Activated CD4-positive, alpha-beta T cell treated with anti-CD3 and anti-CD28 coated beads, Interleukin-2, amount 10 ng/mL, durations not matched to agents 7 days and 5 days (primary cell): Measurements from ENCODE around the gene HMG20B. TPM values are rescaled to one million over a fixed set of nuclear protein-coding genes. Genes with fewer than 3 reads are reported as not detected.

Experiments
- CTCF ChIA-PET: fragments of 350-600 bp; sonication (Branson Sonifier 250); formaldehyde crosslinking; loops from one replicate; lab custom pipeline; 2021; ENCODE audit warnings: antibody characterized with exemption; lab: Charles Lee
- POLR2A ChIA-PET: fragments of 350-600 bp; sonication (Branson Sonifier 250); formaldehyde crosslinking; loops from one replicate; lab custom pipeline; 2021; ENCODE audit warnings: antibody characterized with exemption; lab: Charles Lee
- DNase-seq: peaks from one replicate; pipeline ENCODE4 v3.0.0-alpha.2; 2020
- H3K27ac Mint-ChIP-seq: one replicate; pipeline ENCODE4 v1.8.0; 2021; ENCODE audit warnings: mild to moderate bottlenecking, moderate library complexity, mixed read lengths
- H3K27me3 Mint-ChIP-seq: one replicate; pipeline ENCODE4 v1.8.0; 2021; ENCODE audit warnings: mixed read lengths
- H3K36me3 Mint-ChIP-seq: one replicate; pipeline ENCODE4 v1.8.0; 2021; ENCODE audit warnings: low read depth, mixed read lengths
- H3K4me1 Mint-ChIP-seq: one replicate; pipeline ENCODE4 v1.8.0; 2021; ENCODE audit warnings: mixed read lengths
- H3K4me3 Mint-ChIP-seq: one replicate; pipeline ENCODE4 v1.8.0; 2021; ENCODE audit warnings: mild to moderate bottlenecking, moderate library complexity, mixed read lengths
- H3K9me3 Mint-ChIP-seq: one replicate; pipeline ENCODE4 v1.8.0; 2021; ENCODE audit warnings: mixed read lengths
- total RNA-seq, 2 experiments: library from RNA; stranded (reverse); gene quantifications; one replicate each; pipeline ENCODE4 v1.2.3, GENCODE V29; 2021

HMG20B gene
- total RNA-seq, 2 experiments from 2014 or later: 47.8 to 54.1 TPM

DNA sequence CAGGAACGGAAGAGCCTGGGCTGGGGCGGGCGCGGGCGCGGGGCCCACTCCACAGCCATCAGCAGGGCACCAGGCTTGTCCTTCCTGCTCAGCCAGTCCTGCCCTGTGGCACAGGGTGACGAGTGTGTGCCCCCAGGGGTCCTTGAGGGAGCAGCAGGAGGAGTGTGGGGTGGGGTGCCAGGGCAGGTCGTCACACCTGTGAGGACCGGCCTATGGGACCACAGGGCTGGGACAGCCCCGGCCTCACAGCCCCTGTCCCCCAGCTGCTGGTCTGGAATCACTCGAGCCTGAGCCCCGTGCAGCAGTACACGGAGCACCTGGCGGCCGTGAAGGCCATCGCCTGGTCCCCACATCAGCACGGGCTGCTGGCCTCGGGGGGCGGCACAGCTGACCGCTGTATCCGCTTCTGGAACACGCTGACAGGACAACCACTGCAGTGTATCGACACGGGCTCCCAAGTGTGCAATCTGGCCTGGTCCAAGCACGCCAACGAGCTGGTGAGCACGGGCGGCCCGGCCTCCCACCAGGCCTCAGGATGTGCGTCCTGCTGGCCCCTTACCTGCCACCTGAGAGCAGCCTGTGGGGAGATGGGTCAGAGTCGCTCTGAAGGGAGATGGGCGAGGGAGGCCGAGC is 40.5 kb upstream of the HMG20B start:
- H3K27me3 Mint-ChIP-seq: no peaks in the 10 kb centered on the region
- H3K27ac Mint-ChIP-seq: peak overlapping the region; percentile 13
- peaks cover 19% of the 10 kb centered on the region for H3K36me3 Mint-ChIP-seq
- H3K9me3 Mint-ChIP-seq: no peaks in the 10 kb centered on the region
- no peaks in the 10 kb centered on the region for H3K4me1 Mint-ChIP-seq
- no peak for DNase-seq
- CTCF ChIA-PET: interaction anchor here (0.9 kb wide), 1 partner anchor 19 kb away, joined by 3 read pairs; no protein-coding TSS in a partner anchor
- POLR2A ChIA-PET: no interaction called here
- no peak overlapping the region for H3K4me3 Mint-ChIP-seq

DNA sequence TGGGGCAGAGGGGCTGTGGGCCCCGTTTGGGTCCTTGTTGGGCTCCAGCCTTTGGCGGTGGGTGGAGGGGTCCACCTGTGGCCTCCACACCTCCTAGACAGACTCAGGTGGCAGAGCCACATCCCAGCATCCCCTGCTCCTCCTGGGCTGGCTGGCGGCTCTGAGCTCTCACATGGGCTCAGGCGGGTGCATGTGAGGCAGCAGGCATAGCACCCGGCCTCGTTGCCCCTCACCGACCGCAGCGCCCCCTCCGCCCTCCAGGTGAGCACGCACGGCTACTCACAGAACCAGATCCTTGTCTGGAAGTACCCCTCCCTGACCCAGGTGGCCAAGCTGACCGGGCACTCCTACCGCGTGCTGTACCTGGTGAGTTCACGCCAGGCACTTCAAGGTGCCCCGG is 39.7 kb upstream of the HMG20B start:
- CTCF ChIA-PET: no interaction called here
- Mint-ChIP-seq H3K36me3 (peaks cover 19% of the 10 kb centered on the region), H3K9me3 (no peaks in the 10 kb centered on the region), H3K27ac (peak overlapping the region; percentile 13), H3K4me1 (no peaks in the 10 kb centered on the region), H3K27me3 (no peaks in the 10 kb centered on the region), H3K4me3 (no peak overlapping the region)
- DNase-seq: no peak
- POLR2A ChIA-PET: no interaction called here

DNA sequence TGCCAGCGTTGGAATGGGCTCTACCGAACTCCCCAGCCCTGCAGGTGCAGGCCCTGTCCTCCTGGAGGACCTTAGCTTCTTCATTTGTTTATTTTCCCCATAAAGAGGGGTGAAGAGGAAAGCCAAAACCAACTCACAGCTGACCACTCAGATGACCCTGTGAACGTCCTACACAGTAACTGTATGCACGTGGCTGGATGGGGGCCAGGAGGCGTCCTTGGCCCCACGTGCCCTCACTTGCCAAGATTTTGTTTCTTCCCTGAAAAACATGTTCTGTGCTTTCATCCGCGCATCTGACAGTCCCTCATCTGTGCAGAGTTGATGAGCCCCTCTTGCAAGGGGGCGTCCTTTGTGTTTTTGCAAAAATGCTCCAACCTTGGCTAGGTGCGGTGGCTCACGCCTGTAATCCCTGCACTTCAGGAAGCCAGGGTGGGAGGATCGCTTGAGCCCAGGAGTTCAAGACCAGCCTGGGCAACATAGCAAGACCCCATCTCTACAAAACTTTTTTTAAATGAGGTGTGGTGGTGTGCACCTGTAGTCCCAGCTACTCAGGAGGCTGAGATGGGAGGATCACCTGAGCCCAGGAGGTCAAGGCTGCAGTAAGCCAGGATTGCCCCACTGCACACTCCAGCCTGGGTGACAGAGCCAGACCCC is 39.1 kb upstream of the HMG20B start:
- CTCF ChIA-PET: interaction anchor here (0.8 to 1.4 kb wide), 2 partner anchors 11 to 21 kb away, joined by 3 to 4 read pairs; no protein-coding TSS in a partner anchor
- H3K27ac Mint-ChIP-seq: no peak overlapping the region

DNA sequence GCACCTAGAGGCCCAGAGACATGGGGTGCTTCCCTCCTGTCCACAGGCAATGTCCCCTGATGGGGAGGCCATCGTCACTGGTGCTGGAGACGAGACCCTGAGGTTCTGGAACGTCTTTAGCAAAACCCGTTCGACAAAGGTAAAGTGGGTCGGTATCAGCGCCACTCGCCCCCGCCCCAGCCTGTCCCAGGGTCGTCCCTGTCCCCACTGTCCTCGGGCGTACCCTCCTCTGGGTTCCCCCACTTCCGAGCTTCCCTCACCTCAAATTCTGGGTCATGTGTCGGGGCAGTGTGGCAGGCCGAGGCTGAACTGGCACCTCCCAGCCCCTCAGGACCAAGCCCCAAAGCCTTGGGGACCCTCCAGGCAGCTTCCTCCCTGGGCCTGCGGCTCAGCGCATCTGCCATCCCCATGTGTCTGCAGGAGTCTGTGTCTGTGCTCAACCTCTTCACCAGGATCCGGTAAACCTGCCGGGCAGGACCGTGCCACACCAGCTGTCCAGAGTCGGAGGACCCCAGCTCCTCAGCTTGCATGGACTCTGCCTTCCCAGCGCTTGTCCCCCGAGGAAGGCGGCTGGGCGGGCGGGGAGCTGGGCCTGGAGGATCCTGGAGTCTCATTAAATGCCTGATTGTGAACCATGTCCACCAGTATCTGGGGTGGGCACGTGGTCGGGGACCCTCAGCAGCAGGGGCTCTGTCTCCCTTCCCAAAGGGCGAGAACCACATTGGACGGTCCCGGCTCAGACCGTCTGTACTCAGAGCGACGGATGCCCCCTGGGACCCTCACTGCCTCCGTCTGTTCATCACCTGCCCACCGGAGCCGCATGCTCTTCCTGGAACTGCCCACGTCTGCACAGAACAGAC is 38.1 kb upstream of the HMG20B start:
- Mint-ChIP-seq H3K27me3 (no peaks in the 10 kb centered on the region), H3K27ac (no peak overlapping the region), H3K9me3 (no peaks in the 10 kb centered on the region), H3K36me3 (peaks cover 28% of the 10 kb centered on the region), H3K4me3 (no peak overlapping the region), H3K4me1 (no peaks in the 10 kb centered on the region)
- POLR2A ChIA-PET: no interaction called here
- CTCF ChIA-PET: interaction anchor here (0.6 to 1.4 kb wide), 3 partner anchors 10 to 22 kb away, joined by 3 to 7 read pairs (median 4); no protein-coding TSS in a partner anchor
- no peak for DNase-seq

More for the DNA sequence above, 39.1 kb upstream of the HMG20B start:
- H3K27me3 Mint-ChIP-seq: no peaks in the 10 kb centered on the region
- H3K36me3 Mint-ChIP-seq: peaks cover 24% of the 10 kb centered on the region
- H3K4me1 Mint-ChIP-seq: no peaks in the 10 kb centered on the region
- H3K4me3 Mint-ChIP-seq: no peak overlapping the region
- POLR2A ChIA-PET: no interaction called here
- no peak for DNase-seq
- no peaks in the 10 kb centered on the region for H3K9me3 Mint-ChIP-seq

DNA sequence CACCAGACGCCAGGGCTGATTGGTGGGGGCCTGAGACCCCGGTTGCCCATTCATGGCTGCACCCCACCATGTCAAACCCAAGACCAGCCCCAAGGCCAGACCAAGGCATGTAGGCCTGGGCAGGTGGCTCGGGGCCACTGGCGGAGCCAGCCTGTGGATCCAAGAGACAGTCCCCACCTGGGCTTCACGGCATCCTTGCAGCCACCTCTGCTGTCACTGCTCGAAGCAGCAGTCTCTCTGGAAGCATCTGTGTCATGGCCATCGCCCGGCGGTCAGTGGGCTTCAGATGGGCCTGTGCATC is 37.6 kb upstream of the HMG20B start:
- Mint-ChIP-seq H3K36me3 (peaks cover 32% of the 10 kb centered on the region), H3K9me3 (no peaks in the 10 kb centered on the region), H3K27ac (no peak overlapping the region), H3K4me3 (no peak overlapping the region), H3K4me1 (no peaks in the 10 kb centered on the region), H3K27me3 (no peaks in the 10 kb centered on the region)
- POLR2A ChIA-PET: no interaction called here
- no peak for DNase-seq
- CTCF ChIA-PET: no interaction called here

DNA sequence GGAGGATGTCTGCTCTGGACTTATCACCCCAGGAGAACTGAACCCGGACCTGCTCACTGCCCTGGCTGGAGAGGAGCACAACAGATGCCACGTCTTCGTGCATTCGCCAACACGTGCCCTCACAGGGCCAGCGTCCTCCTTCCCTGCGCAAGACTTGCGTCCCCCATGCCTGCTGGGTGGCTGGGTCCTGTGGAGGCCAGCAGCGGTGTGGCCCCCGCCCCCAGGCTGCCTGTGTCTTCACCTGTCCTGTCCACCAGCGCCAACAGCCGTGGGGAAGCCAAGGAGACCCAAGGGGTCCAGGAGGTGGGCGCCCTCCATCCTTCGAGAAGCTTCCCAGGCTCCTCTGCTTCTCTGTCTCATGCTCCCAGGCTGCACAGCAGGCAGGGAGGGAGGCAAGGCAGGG is 37.2 kb upstream of the HMG20B start:
- no peak overlapping the region for H3K4me3 Mint-ChIP-seq
- no peak for DNase-seq
- peaks cover 32% of the 10 kb centered on the region for H3K36me3 Mint-ChIP-seq
- H3K27me3 Mint-ChIP-seq: no peaks in the 10 kb centered on the region
- POLR2A ChIA-PET: no interaction called here
- CTCF ChIA-PET: no interaction called here
- no peaks in the 10 kb centered on the region for H3K9me3 Mint-ChIP-seq
- H3K4me1 Mint-ChIP-seq: no peaks in the 10 kb centered on the region
- no peak overlapping the region for H3K27ac Mint-ChIP-seq

DNA sequence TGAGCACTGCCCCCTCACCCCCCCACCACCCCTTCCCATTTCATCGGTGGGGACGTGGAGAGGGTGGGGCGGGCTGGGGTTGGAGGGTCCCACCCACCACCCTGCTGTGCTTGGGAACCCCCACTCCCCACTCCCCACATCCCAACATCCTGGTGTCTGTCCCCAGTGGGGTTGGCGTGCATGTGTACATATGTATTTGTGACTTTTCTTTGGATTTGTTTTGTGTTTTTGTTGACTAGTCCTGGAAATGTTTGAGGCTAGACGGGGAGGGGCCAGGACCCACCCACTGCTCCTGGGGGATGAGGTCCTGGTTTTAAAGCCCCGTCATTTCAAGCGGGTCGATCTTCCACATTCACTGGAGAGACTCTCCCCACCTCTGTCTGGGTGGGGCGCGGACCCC is 36.8 kb upstream of the HMG20B start:
- no peak overlapping the region for H3K27ac Mint-ChIP-seq
- peaks cover 32% of the 10 kb centered on the region for H3K36me3 Mint-ChIP-seq
- ChIA-PET POLR2A (no interaction called here), CTCF (no interaction called here)
- DNase-seq: no peak
- H3K9me3 Mint-ChIP-seq: no peaks in the 10 kb centered on the region
- H3K27me3 Mint-ChIP-seq: no peaks in the 10 kb centered on the region
- H3K4me3 Mint-ChIP-seq: no peak overlapping the region
- no peaks in the 10 kb centered on the region for H3K4me1 Mint-ChIP-seq

DNA sequence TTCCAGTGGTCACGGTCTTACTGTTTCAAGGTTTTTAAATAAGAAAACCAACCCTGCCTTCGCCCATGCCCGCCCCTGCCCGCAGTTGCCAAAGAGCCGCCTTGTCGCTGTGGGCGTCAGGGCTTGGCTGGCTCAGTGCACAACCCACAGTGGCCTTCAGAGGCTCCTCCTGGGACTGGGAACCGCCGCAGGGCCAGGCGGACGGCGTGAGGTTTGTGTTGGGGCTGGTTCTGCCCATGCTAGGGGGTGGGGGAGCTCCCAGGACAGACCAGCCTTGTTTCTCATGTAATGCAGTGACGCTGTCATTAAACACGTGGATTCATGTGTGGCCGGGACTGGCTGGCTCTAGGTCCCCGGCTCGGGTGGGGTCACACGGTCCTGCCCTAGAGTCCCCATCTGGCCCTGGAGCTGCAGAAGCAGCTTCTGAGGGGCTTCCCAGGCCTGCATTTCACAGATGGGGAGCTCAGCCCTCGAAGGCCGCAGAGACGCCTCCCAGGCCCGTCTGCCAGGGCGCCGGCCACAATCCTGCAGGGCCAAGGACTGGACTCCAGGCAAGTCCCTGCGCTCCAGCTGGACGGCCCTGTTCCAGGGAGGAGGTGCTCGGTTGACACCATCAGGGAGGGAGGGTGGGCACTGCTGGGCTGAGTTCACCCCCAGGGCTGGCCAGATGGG is 36.2 kb upstream of the HMG20B start:
- H3K27ac Mint-ChIP-seq: no peak overlapping the region
- POLR2A ChIA-PET: no interaction called here
- CTCF ChIA-PET: interaction anchor here (1.6 kb wide), 1 partner anchor 11 kb away, joined by 6 read pairs; no protein-coding TSS in a partner anchor

DNA sequence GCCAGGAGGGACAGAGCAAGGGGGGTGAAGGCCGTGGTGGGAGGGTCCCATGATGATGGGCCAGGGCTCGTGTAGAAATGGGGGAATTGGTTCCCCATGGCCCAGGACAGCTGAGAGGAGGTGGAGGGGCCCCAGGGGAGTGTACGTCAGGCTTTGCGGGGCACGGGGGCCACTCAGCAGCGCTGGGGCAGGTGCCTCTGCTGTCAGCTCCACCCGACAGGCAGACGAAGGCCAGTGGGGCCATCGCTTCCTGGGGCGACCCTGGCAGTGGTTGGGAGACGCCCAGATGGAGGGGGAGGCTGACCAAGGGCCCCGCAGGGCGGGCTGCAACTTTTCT is 35.7 kb upstream of the HMG20B start:
- CTCF ChIA-PET: interaction anchor here (1.6 kb wide), 1 partner anchor 10 kb away, joined by 6 read pairs; no protein-coding TSS in a partner anchor
- no peak overlapping the region for H3K27ac Mint-ChIP-seq
- H3K27me3 Mint-ChIP-seq: no peaks in the 10 kb centered on the region
- peaks cover 32% of the 10 kb centered on the region for H3K36me3 Mint-ChIP-seq
- no peaks in the 10 kb centered on the region for H3K9me3 Mint-ChIP-seq
- POLR2A ChIA-PET: no interaction called here
- no peaks in the 10 kb centered on the region for H3K4me1 Mint-ChIP-seq
- no peak overlapping the region for H3K4me3 Mint-ChIP-seq
- DNase-seq: no peak

More for the DNA sequence above, 36.2 kb upstream of the HMG20B start:
- H3K27me3 Mint-ChIP-seq: no peaks in the 10 kb centered on the region
- no peak for DNase-seq
- H3K9me3 Mint-ChIP-seq: no peaks in the 10 kb centered on the region
- H3K4me1 Mint-ChIP-seq: no peaks in the 10 kb centered on the region
- H3K4me3 Mint-ChIP-seq: no peak overlapping the region
- peaks cover 32% of the 10 kb centered on the region for H3K36me3 Mint-ChIP-seq

DNA sequence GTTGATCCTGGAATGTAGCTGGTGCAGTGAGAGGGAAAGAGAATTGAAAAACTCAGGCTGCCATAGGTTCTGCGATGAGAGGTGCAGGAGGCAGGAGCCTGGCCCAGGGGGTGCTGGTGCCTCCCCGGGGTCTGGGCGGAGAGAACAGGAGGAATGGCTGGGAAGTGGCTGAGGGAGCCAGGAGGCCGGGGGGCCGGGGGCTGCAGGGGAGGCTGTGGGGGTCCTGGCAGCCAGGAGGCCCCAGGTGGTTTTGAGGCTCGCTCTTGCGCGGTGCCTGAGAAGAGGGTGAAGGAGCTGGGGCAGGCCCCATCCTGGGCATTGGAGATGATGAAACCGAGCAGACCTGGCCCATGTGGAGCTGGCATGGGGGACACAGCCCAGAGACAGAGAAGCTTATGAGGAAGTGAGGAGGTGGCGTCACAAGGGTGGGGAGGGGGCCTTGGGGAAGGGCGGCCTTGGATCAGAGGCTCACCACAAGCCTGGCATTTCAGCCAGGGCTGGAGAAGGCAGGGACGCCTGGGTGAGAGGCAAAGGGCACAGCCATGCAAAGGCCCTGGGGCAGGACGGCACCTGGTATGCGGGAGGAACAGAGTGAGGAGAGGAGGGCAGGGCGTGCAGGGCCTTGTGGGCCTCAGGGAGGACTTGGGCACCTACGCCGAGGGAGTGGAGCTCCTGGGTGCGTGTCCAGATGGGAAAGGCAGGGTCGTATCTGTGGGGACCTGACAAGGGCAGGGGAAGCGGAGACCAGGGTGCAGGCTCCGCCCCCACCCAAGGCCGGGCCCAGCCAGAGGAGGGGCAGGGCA is 35.1 kb upstream of the HMG20B start:
- CTCF ChIA-PET: interaction anchor here (1.6 kb wide), 1 partner anchor 10 kb away, joined by 6 read pairs; no protein-coding TSS in a partner anchor
- no peak overlapping the region for H3K27ac Mint-ChIP-seq

DNA sequence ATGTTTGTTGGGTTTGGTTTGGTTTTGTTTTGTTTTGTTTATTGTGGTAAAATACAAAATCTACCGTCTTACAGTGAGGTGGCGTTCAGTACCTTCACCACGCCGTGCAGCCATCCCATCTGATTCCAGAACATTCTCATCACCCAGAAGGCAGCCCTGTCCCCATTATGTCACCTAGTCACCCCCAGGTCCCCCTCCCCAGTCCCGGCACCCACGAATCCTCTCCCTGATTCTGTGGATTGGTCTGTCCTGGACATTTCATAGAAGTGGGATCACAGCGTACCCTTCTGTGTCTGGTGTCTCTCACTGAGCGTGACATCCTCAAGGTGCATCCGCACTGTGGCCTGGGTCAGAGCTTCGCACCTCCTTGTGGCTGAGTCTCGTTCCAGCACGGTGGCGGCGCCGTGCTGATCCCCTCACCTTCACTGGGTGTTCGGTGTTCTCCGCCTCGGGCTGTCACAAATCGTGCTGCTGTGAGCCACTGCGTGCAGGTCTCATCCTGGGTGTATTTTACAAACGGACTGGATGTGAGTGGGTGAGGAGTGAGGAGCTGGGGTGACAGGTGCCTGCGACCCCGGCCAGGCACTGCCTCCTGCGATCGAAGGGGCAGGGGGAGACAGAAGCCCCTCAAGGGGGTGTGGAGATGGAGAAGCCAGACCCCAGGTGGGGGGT is 34.4 kb upstream of the HMG20B start:
- POLR2A ChIA-PET: no interaction called here

More for the DNA sequence above, 35.1 kb upstream of the HMG20B start:
- peaks cover 32% of the 10 kb centered on the region for H3K36me3 Mint-ChIP-seq
- no peaks in the 10 kb centered on the region for H3K27me3 Mint-ChIP-seq
- POLR2A ChIA-PET: no interaction called here
- no peaks in the 10 kb centered on the region for H3K4me1 Mint-ChIP-seq
- no peak overlapping the region for H3K4me3 Mint-ChIP-seq
- H3K9me3 Mint-ChIP-seq: no peaks in the 10 kb centered on the region
- DNase-seq: no peak

More for the DNA sequence above, 34.4 kb upstream of the HMG20B start:
- CTCF ChIA-PET: interaction anchor here (1.0 kb wide), 1 partner anchor 10 kb away, joined by 6 read pairs; no protein-coding TSS in a partner anchor
- no peak for DNase-seq
- Mint-ChIP-seq H3K4me3 (no peak overlapping the region), H3K27ac (peak overlapping the region; percentile 36), H3K36me3 (peaks cover 28% of the 10 kb centered on the region), H3K4me1 (no peaks in the 10 kb centered on the region), H3K9me3 (no peaks in the 10 kb centered on the region), H3K27me3 (no peaks in the 10 kb centered on the region)
